ENCODE data around the gene OTULIN. TPM values are rescaled to one million over a fixed set of nuclear protein-coding genes. Genes with fewer than 3 reads are reported as not detected.
A peak's percentile ranks its signal among the peaks of the same experiment; 100 is the strongest.

Gene OTULIN
- total and polyA plus RNA-seq, 2 experiments from 2014 or later, result 24.3 to 43.9 TPM

GRCh38 chr5:14696057-14696456, 31.5 kb downstream of the OTULIN start (continued):
- TF ChIP-seq ZNF462 (CRISPR knock-in tag; IDR thresholded peaks at IDR 0.05), result no peak
- TF ChIP-seq POLR2AphosphoS5 (IDR thresholded peaks at IDR 0.05; ENCODE audit: low read depth), result no peak
- no peak for TF ChIP-seq CREB1 (CRISPR knock-in tag; IDR thresholded peaks at IDR 0.05; ENCODE audit: low read depth)
- TF ChIP-seq EZH2phosphoT487 (IDR thresholded peaks at IDR 0.05; ENCODE audit: unreplicated experiment), result no peak
- TF ChIP-seq ZNF114 (CRISPR knock-in tag; IDR thresholded peaks at IDR 0.05), result no peak

- H3K27ac Mint-ChIP-seq, result peak overlapping the region; percentile 91
- TF ChIP-seq EZH2 (IDR thresholded peaks at IDR 0.05; ENCODE audit: low read depth, unreplicated experiment), result no peak
- TF ChIP-seq JUNB (IDR thresholded peaks at IDR 0.05; ENCODE audit: unreplicated experiment), result no peak
- no peak for TF ChIP-seq ZNF114 (CRISPR knock-in tag; IDR thresholded peaks at IDR 0.05)
- no peak for TF ChIP-seq CREB1 (CRISPR knock-in tag; IDR thresholded peaks at IDR 0.05; ENCODE audit: low read depth)
- TF ChIP-seq, protein P1, sequence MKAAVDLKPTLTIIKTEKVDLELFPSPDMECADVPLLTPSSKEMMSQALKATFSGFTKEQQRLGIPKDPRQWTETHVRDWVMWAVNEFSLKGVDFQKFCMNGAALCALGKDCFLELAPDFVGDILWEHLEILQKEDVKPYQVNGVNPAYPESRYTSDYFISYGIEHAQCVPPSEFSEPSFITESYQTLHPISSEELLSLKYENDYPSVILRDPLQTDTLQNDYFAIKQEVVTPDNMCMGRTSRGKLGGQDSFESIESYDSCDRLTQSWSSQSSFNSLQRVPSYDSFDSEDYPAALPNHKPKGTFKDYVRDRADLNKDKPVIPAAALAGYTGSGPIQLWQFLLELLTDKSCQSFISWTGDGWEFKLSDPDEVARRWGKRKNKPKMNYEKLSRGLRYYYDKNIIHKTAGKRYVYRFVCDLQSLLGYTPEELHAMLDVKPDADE (IDR thresholded peaks at IDR 0.05), result no peak
- TF ChIP-seq NANOG (IDR thresholded peaks at IDR 0.05; ENCODE audit: borderline replicate concordance), result no peak
- no peak for TF ChIP-seq REST (IDR thresholded peaks at IDR 0.05; ENCODE audit: unreplicated experiment)
- TF ChIP-seq ZNF331 (CRISPR knock-in tag; IDR thresholded peaks at IDR 0.05; ENCODE audit: low read depth), result no peak
- TF ChIP-seq, protein P2, sequence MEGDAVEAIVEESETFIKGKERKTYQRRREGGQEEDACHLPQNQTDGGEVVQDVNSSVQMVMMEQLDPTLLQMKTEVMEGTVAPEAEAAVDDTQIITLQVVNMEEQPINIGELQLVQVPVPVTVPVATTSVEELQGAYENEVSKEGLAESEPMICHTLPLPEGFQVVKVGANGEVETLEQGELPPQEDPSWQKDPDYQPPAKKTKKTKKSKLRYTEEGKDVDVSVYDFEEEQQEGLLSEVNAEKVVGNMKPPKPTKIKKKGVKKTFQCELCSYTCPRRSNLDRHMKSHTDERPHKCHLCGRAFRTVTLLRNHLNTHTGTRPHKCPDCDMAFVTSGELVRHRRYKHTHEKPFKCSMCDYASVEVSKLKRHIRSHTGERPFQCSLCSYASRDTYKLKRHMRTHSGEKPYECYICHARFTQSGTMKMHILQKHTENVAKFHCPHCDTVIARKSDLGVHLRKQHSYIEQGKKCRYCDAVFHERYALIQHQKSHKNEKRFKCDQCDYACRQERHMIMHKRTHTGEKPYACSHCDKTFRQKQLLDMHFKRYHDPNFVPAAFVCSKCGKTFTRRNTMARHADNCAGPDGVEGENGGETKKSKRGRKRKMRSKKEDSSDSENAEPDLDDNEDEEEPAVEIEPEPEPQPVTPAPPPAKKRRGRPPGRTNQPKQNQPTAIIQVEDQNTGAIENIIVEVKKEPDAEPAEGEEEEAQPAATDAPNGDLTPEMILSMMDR (conservative IDR thresholded peaks at IDR 0.05; ENCODE audit: low read depth in 2 of 2), result no peak
- TF ChIP-seq POLR2AphosphoS5 (IDR thresholded peaks at IDR 0.05; ENCODE audit: low read depth), result no peak
- no peak for TF ChIP-seq EZH2phosphoT487 (IDR thresholded peaks at IDR 0.05; ENCODE audit: unreplicated experiment)
- no peak for TF ChIP-seq STAT1 (IDR thresholded peaks at IDR 0.05; ENCODE audit: unreplicated experiment)
These were observed 32.3 kb downstream of the OTULIN start for GRCh38 chr5:14696851-14697250.

More at GRCh38 chr5:14696851-14697250, 32.3 kb downstream of the OTULIN start:
- Mint-ChIP-seq H3K27me3 (ENCODE audit: insufficient read depth, low read depth, poor library complexity) (peaks cover 2% of the 10 kb centered on the region), H3K4me1 (peaks cover 20% of the 10 kb centered on the region), H3K4me3 (no peak overlapping the region), H3K36me3 (ENCODE audit: low read depth) (peaks cover 38% of the 10 kb centered on the region), H3K9me3 (no peaks in the 10 kb centered on the region)
- no peak for DNase-seq (ENCODE audit: low spot score)
- Histone ChIP-seq H2AFZ (no peak overlapping the region), H3K4me2 (no peak overlapping the region), H3F3A (replicated peaks; ENCODE audit: low read depth) (no peaks in the 10 kb centered on the region), H3K79me2 (replicated peaks; ENCODE audit: insufficient read depth) (no peaks in the 10 kb centered on the region; the same call in 1 of the 2 replicates), H3K27me3 (ENCODE audit: insufficient read depth) (no peaks in the 10 kb centered on the region), H3K27ac (ENCODE audit: low read depth) (no peak overlapping the region), H3K9me2 (ENCODE audit: insufficient read depth) (0 out of 2 replicates have a peak, but pooled peaks cover 5% of the 10 kb centered on the region), H4K20me1 (replicated peaks; ENCODE audit: insufficient read depth) (peaks cover 3% of the 10 kb centered on the region; the same call in 1 of the 2 replicates), H3K4me1 (ENCODE audit: insufficient read depth) (peaks cover 15% of the 10 kb centered on the region), H3K4me3 (no peak overlapping the region), H3K36me3 (ENCODE audit: insufficient read depth) (peaks cover 20% of the 10 kb centered on the region; the same call in 1 of the 2 replicates)
- ATAC-seq, result no peak

Data from GM23338 (cell line).